IMR-90 (cell line): Measurements from ENCODE around the gene TMEM9. TPM values are rescaled to one million over a fixed set of nuclear protein-coding genes. Genes with fewer than 3 reads are reported as not detected.

Source experiments
- ATAC-seq: fragments of 200-7000 bp; cut with Tn5 transposase; 2 replicates; pipeline ENCODE4 v1.9.1; 2020; ENCODE audit warnings: low read depth, mild to moderate bottlenecking, moderate library complexity
- BruUV-seq: library from RNA; stranded (reverse); fragments of 400-500 nt; replicated peaks from 2 replicates; lab custom pipeline; 2021; lab: Mats Ljungman, UMichigan
- CTCF ChIA-PET: fragments of 300-600 bp; formaldehyde crosslinking; extraction: SDS; loops from one replicate; lab custom pipeline; 2021; ENCODE audit warnings: antibody characterized with exemption; lab: Yijun Ruan, JAX
- POLR2A ChIA-PET: fragments of 300-600 bp; sonication (Branson Sonifier 250); formaldehyde crosslinking; loops from one replicate; lab custom pipeline; 2022; ENCODE audit warnings: antibody characterized with exemption; ENCODE audit not compliant: unreplicated experiment; lab: Charles Lee
- DNase-seq: peaks from one replicate; pipeline ENCODE4 v3.0.0; 2013
- H2AFZ ChIP-seq: replicated peaks from 2 replicates; pipeline ENCODE3; 2013; ENCODE audit warnings: low read length, mild to moderate bottlenecking; ENCODE audit not compliant: poor library complexity
- H2AK5ac ChIP-seq: 2 replicates; pipeline ENCODE4 v1.6.1; 2013; ENCODE audit warnings: low read depth, low read length, inconsistent platforms
- H2AK9ac ChIP-seq: replicated peaks from 2 replicates; pipeline ENCODE3; 2013; ENCODE audit warnings: mild to moderate bottlenecking, low read depth, low read length, moderate library complexity; ENCODE audit not compliant: poor library complexity
- H2BK120ac ChIP-seq: 2 replicates; pipeline ENCODE4 v1.6.1; 2013; ENCODE audit warnings: low read depth, low read length, inconsistent platforms
- H2BK15ac ChIP-seq: 3 replicates; pipeline ENCODE4 v1.6.1; 2013; ENCODE audit warnings: low read depth, low read length, inconsistent platforms
- H2BK20ac ChIP-seq: 2 replicates; pipeline ENCODE4 v1.6.1; 2013; ENCODE audit warnings: low read depth, mild to moderate bottlenecking, inconsistent platforms, low read length, moderate library complexity
- H2BK5ac ChIP-seq: 2 replicates; pipeline ENCODE4 v1.6.1; 2013; ENCODE audit warnings: mild to moderate bottlenecking, low read depth, low read length, inconsistent platforms; ENCODE audit not compliant: poor library complexity, severe bottlenecking
- H3K14ac ChIP-seq: replicated peaks from 2 replicates; pipeline ENCODE4 v1.6.1; 2013; ENCODE audit warnings: low read depth, low read length, inconsistent platforms
- H3K18ac ChIP-seq: 2 replicates; pipeline ENCODE4 v1.6.1; 2013; ENCODE audit warnings: low read depth, low read length, control low read depth
- H3K23ac ChIP-seq: 2 replicates; pipeline ENCODE4 v1.6.1; 2013; ENCODE audit warnings: low read depth, low read length, inconsistent platforms
- H3K27ac ChIP-seq: 2 replicates; pipeline ENCODE4 v1.5.1; 2013; ENCODE audit warnings: mild to moderate bottlenecking, control low read depth, low read length; ENCODE audit not compliant: insufficient read depth
- H3K27me3 ChIP-seq: 2 replicates; pipeline ENCODE4 v1.6.1; 2013; ENCODE audit warnings: low read length; ENCODE audit not compliant: control insufficient read depth, insufficient read depth
- H3K36me3 ChIP-seq: 2 replicates; pipeline ENCODE4 v1.6.1; 2013; ENCODE audit warnings: low read length, mixed read lengths; ENCODE audit not compliant: control insufficient read depth, insufficient read depth
- H3K4ac ChIP-seq: 2 replicates; pipeline ENCODE4 v1.6.1; 2013; ENCODE audit warnings: low read depth, low read length, inconsistent platforms
- H3K4me1 ChIP-seq: 2 replicates; pipeline ENCODE4 v1.6.1; 2013; ENCODE audit warnings: low read length, mixed read lengths; ENCODE audit not compliant: control insufficient read depth, insufficient read depth
- H3K4me2 ChIP-seq: 2 replicates; pipeline ENCODE4 v1.6.1; 2013; ENCODE audit warnings: low read depth, mild to moderate bottlenecking, control low read depth, low read length, moderate library complexity
- H3K4me3 ChIP-seq: 2 replicates; pipeline ENCODE4 v1.5.1; 2013; ENCODE audit warnings: low read depth, mild to moderate bottlenecking, control low read depth, low read length, moderate library complexity; ENCODE audit not compliant: insufficient read depth
- H3K56ac ChIP-seq: 2 replicates; pipeline ENCODE4 v1.6.1; 2013; ENCODE audit warnings: low read length, inconsistent platforms; ENCODE audit not compliant: insufficient read depth; ENCODE audit errors: extremely low read depth
- H3K79me1 ChIP-seq, 2 experiments: 2 replicates each; pipeline ENCODE4 v1.6.1; 2013; ENCODE audit warnings: low read length in 2 of 2, inconsistent platforms in 1 of 2, low read depth in 1 of 2
- H3K9ac ChIP-seq: 2 replicates; pipeline ENCODE4 v1.6.1; 2013; ENCODE audit warnings: low read depth, low read length, control low read depth
- H3K9me1 ChIP-seq: 2 replicates; pipeline ENCODE4 v1.6.1; 2013; ENCODE audit warnings: low read length, inconsistent platforms; ENCODE audit not compliant: insufficient read depth
- H3K9me3 ChIP-seq: 2 replicates; pipeline ENCODE4 v1.6.1; 2013; ENCODE audit warnings: low read length; ENCODE audit not compliant: control insufficient read depth, insufficient read depth
- H4K20me1 ChIP-seq: 2 replicates; pipeline ENCODE4 v1.6.1; 2013; ENCODE audit warnings: low read length, inconsistent platforms; ENCODE audit not compliant: insufficient read depth
- H4K5ac ChIP-seq: 2 replicates; pipeline ENCODE4 v1.6.1; 2013; ENCODE audit warnings: mild to moderate bottlenecking, low read depth, low read length, control low read depth
- H4K8ac ChIP-seq, 2 experiments: 2 replicates each; pipeline ENCODE4 v1.6.1; 2013; ENCODE audit warnings: low read depth in 2 of 2, low read length in 2 of 2, control low read depth in 1 of 2, inconsistent platforms in 1 of 2
- H4K91ac ChIP-seq: 2 replicates; pipeline ENCODE4 v1.6.1; 2013; ENCODE audit warnings: low read depth, low read length, inconsistent platforms; ENCODE audit not compliant: insufficient read depth
- BHLHE40 ChIP-seq: fragments of 150-350 bp; IDR thresholded peaks from 2 replicates; pipeline ENCODE4 v1.6.1; 2016; ENCODE audit warnings: mild to moderate bottlenecking, low read depth, low read length
- FOS ChIP-seq: fragments of 150-350 bp; IDR thresholded peaks from 2 replicates; pipeline ENCODE4 v1.6.1; 2016; ENCODE audit warnings: low read depth, low read length
- MAFK ChIP-seq: IDR thresholded peaks from 2 replicates; pipeline ENCODE4 v1.6.1; 2012; ENCODE audit warnings: low read depth, low read length, improper control_type of control experiment
- MAZ ChIP-seq: IDR thresholded peaks from 2 replicates; pipeline ENCODE4 v1.6.1; 2012; ENCODE audit warnings: low read depth, mild to moderate bottlenecking, low read length, improper control_type of control experiment, moderate library complexity, borderline replicate concordance
- MXI1 ChIP-seq: IDR thresholded peaks from 2 replicates; pipeline ENCODE4 v1.6.1; 2012; ENCODE audit warnings: low read depth, mild to moderate bottlenecking, low read length, moderate library complexity, borderline replicate concordance
- NFE2L2 ChIP-seq: fragments of 150-350 bp; IDR thresholded peaks from 2 replicates; pipeline ENCODE4 v1.6.1; 2016; ENCODE audit warnings: low read depth, mild to moderate bottlenecking, low read length
- POLR2A ChIP-seq: IDR thresholded peaks from 2 replicates; pipeline ENCODE4 v1.6.1; 2012; ENCODE audit warnings: mild to moderate bottlenecking, low read depth, low read length
- RAD21 ChIP-seq: IDR thresholded peaks from 2 replicates; pipeline ENCODE4 v1.6.1; 2012; ENCODE audit warnings: low read length, improper control_type of control experiment
- RCOR1 ChIP-seq: IDR thresholded peaks from 2 replicates; pipeline ENCODE4 v1.6.1; 2012; ENCODE audit warnings: mild to moderate bottlenecking, low read length, improper control_type of control experiment; ENCODE audit not compliant: insufficient replicate concordance
- SMC3 ChIP-seq: fragments of 150-350 bp; IDR thresholded peaks from 2 replicates; pipeline ENCODE4 v1.6.1; 2016; ENCODE audit warnings: low read depth, mild to moderate bottlenecking, antibody characterized with exemption, low read length, moderate library complexity
- WGBS, 2 experiments: methylation state at CpG; one replicate each; pipeline versions ENCODE4 v1.1.5 to v1.1.7; 2013; ENCODE audit warnings: missing lambda C conversion rate in 2 of 2; ENCODE audit not compliant: insufficient read length in 1 of 2; ENCODE audit errors: extremely low coverage in 2 of 2; 5-methylcytosine and 5-hydroxymethylcytosine counted together
- dilution Hi-C: fragments of 300-500 bp; cut with HindIII; formaldehyde crosslinking; loops from one replicate; pipeline ENCODE4 v1.14.3; 2018; ENCODE audit warnings: low sequenced_read_pairs; ENCODE audit not compliant: unreplicated experiment
- in situ Hi-C: fragments of 300-500 bp; cut with MboI; formaldehyde crosslinking; loops from 3 replicates; pipeline ENCODE4 v1.14.3; 2019; ENCODE audit warnings: low sequenced_read_pairs, inconsistent platforms, mixed read lengths
- intact Hi-C: fragments of 100-400 bp; cut with micrococcal nuclease; formaldehyde crosslinking; loops from 2 replicates; pipeline ENCODE4 v1.10.0; 2022
- polyA plus RNA-seq, 3 experiments: library from polyadenylated mRNA; depleted of rRNA; stranded (reverse); fragments of >200 nt; gene quantifications; 2 replicates each; pipeline ENCODE4 v1.2.3, GENCODE V29; 2012; ENCODE audit warnings: low replicate concordance in 1 of 3
- total RNA-seq: library from RNA; depleted of rRNA; stranded (reverse); fragments of >200 nt; gene quantifications from 2 replicates; pipeline ENCODE4 v1.2.3, GENCODE V29; 2012
- TF ChIP-seq, protein P1 (sequence below): fragments of 150-350 bp; IDR thresholded peaks from 2 replicates; pipeline ENCODE4 v1.6.1; 2017; ENCODE audit warnings: mild to moderate bottlenecking, antibody characterized with exemption, low read length, low read depth
- TF ChIP-seq, protein P2 (sequence below): conservative IDR thresholded peaks from 2 replicates; pipeline ENCODE4 v1.5.1; 2012; ENCODE audit warnings: mild to moderate bottlenecking, low read depth, low read length, improper control_type of control experiment
- TF ChIP-seq, protein P3 (sequence below): fragments of 150-350 bp; IDR thresholded peaks from 2 replicates; pipeline ENCODE4 v1.6.1; 2016; ENCODE audit warnings: low read depth, mild to moderate bottlenecking, low read length, moderate library complexity, borderline replicate concordance

TMEM9 gene
- total and polyA plus RNA-seq, 2 of the 4 experiments (the other 2 are of a cell fraction) = 76.7 to 107 TPM

DNA sequence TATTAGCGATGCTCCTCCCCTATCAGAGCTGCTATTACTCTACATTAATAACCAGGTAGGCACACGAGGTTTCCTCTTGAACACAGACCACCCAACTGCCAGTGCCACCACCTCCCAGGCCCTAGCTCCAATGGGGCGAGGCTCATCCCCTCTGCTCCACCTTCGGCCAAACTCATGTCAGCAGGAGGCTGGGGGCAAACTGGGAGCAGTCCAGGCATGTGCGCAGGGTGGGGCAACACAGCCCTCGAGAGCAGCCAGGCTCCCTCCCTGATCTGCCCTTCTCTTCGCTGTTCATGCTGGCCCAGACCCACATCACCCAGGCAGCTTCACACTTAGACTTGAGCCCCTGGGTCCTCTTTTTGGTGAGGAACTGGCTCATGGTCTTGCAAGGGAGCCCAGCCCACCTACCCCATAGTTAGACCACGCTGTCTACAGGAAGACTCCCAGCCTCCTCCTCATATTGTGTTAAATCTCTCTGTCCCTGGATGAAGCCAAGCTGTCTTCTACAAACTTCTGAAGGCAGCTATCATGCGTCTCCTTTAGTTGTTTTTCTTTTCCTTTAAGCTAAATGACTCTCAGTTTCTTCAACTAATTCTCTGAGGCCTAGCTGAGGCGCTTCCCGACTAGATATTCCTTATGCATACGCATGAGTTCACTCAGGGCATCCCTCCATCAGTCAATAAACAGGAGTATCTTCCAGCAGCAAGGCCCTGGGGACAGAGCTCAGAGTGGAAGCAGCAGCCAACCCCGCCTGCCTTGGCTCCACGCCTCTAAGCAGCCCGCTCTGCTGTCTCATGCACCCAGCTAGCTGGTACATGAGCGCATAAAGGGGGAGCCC lies 12.0 kb downstream of the TMEM9 start:
- H3K14ac ChIP-seq = no peak overlapping the region
- no peak for DNase-seq
- H3K4ac ChIP-seq = no peak overlapping the region
- H4K5ac ChIP-seq = no peak overlapping the region
- BruUV-seq = no TSS peak
- no peaks in the 10 kb centered on the region for H3K27me3 ChIP-seq
- no peak overlapping the region for H4K8ac ChIP-seq
- ChIA-PET CTCF (interaction anchor here (1.0 kb wide), 1 partner anchor 81 kb away, joined by 4 read pairs; no protein-coding TSS in a partner anchor), POLR2A (no interaction called here)
- TF ChIP-seq, protein P1, sequence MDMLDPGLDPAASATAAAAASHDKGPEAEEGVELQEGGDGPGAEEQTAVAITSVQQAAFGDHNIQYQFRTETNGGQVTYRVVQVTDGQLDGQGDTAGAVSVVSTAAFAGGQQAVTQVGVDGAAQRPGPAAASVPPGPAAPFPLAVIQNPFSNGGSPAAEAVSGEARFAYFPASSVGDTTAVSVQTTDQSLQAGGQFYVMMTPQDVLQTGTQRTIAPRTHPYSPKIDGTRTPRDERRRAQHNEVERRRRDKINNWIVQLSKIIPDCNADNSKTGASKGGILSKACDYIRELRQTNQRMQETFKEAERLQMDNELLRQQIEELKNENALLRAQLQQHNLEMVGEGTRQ = no peak
- TF ChIP-seq MXI1 (no peak), RAD21 (no peak), SMC3 (no peak), MAZ (no peak), RCOR1 (no peak), FOS (no peak), BHLHE40 (no peak), MAFK (no peak), NFE2L2 (no peak), POLR2A (no peak)
- TF ChIP-seq, protein P2, sequence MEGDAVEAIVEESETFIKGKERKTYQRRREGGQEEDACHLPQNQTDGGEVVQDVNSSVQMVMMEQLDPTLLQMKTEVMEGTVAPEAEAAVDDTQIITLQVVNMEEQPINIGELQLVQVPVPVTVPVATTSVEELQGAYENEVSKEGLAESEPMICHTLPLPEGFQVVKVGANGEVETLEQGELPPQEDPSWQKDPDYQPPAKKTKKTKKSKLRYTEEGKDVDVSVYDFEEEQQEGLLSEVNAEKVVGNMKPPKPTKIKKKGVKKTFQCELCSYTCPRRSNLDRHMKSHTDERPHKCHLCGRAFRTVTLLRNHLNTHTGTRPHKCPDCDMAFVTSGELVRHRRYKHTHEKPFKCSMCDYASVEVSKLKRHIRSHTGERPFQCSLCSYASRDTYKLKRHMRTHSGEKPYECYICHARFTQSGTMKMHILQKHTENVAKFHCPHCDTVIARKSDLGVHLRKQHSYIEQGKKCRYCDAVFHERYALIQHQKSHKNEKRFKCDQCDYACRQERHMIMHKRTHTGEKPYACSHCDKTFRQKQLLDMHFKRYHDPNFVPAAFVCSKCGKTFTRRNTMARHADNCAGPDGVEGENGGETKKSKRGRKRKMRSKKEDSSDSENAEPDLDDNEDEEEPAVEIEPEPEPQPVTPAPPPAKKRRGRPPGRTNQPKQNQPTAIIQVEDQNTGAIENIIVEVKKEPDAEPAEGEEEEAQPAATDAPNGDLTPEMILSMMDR = no peak
- TF ChIP-seq, protein P3, sequence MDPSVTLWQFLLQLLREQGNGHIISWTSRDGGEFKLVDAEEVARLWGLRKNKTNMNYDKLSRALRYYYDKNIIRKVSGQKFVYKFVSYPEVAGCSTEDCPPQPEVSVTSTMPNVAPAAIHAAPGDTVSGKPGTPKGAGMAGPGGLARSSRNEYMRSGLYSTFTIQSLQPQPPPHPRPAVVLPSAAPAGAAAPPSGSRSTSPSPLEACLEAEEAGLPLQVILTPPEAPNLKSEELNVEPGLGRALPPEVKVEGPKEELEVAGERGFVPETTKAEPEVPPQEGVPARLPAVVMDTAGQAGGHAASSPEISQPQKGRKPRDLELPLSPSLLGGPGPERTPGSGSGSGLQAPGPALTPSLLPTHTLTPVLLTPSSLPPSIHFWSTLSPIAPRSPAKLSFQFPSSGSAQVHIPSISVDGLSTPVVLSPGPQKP = no peak
- peaks cover 0 to 4% of the 10 kb centered on the region in 2 experiments; a peak in 1 of 4 replicates for H3K79me1 ChIP-seq
- intact Hi-C loops = no loop called here
- H3K9me1 ChIP-seq = peaks cover 13% of the 10 kb centered on the region; the same call in 1 of the 2 replicates
- H3K9me3 ChIP-seq = no peaks in the 10 kb centered on the region
- H3K56ac ChIP-seq = no peak overlapping the region
- H3K4me1 ChIP-seq = peaks cover 6% of the 10 kb centered on the region
- H2BK120ac ChIP-seq = no peak overlapping the region
- H4K20me1 ChIP-seq = peaks cover 22% of the 10 kb centered on the region
- no peak overlapping the region for H2AK9ac ChIP-seq
- 100% methylated on average over 2 of the region's 16 CpGs; no CpG with 5 or more reads in 1 of the 2 experiments for WGBS, 2 experiments
- H4K91ac ChIP-seq = no peak overlapping the region
- H3K9ac ChIP-seq = no peak overlapping the region
- H2AFZ ChIP-seq = no peak overlapping the region
- no peak overlapping the region for H2AK5ac ChIP-seq
- in situ Hi-C loops = no loop called here
- no peak overlapping the region for H2BK20ac ChIP-seq
- no peak overlapping the region for H3K4me3 ChIP-seq
- no peak overlapping the region for H2BK15ac ChIP-seq
- no peak overlapping the region for H3K27ac ChIP-seq
- no peak overlapping the region for H3K18ac ChIP-seq
- no peak overlapping the region for H2BK5ac ChIP-seq
- H3K23ac ChIP-seq = no peak overlapping the region
- peaks cover 71% of the 10 kb centered on the region for H3K36me3 ChIP-seq
- ATAC-seq = no peak
- H3K4me2 ChIP-seq = no peak overlapping the region
- dilution Hi-C loops = no loop called here
